ENCODE results near the gene MAGIX. TPM values are rescaled to one million over a fixed set of nuclear protein-coding genes. Genes with fewer than 3 reads are reported as not detected.
"Not testable (repeated sequence)": the region's sequence is repeated elsewhere in the genome, so short reads cannot be mapped to it uniquely, and the experiment has no call there.

Gene MAGIX
- total and polyA plus RNA-seq, 2 of the 4 experiments (the other 2 are of a cell fraction), result 0.72 to 1.1 TPM

DNA sequence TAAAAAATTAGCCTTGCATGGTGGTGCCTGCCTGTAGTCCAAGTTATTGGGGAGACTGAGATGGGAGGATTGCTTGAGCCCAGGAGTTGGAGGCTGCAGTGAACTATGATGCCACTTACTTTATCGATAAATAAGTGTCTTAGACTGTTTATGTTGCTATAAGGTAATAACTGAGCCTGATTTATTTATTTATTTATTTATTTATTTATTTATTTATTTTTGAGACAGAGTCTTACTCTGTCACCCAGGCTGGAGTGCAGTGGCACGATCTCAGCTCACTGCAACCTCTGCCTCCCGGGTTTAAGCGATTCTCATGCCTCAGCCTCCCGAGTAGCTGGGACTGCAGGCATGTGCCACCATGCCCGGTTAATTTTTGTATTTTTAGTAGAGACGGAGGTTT is 30.3 kb upstream of the MAGIX start:
- H3K56ac ChIP-seq (ENCODE audit: extremely low read depth, insufficient read depth, low read length); DNase-seq; H4K5ac ChIP-seq (ENCODE audit: low read depth, low read length); H3K9ac ChIP-seq (ENCODE audit: low read depth, low read length); H2BK20ac ChIP-seq (ENCODE audit: low read depth, low read length); H2BK15ac ChIP-seq (ENCODE audit: low read depth, low read length); H2AK5ac ChIP-seq (ENCODE audit: low read depth, low read length); H3K27ac ChIP-seq (ENCODE audit: insufficient read depth, low read length); H2AK9ac ChIP-seq (replicated peaks; ENCODE audit: low read depth, low read length, poor library complexity); H3K14ac ChIP-seq (replicated peaks; ENCODE audit: low read depth, low read length); H2AFZ ChIP-seq (replicated peaks; ENCODE audit: low read length, poor library complexity); H3K4me2 ChIP-seq (ENCODE audit: low read depth, low read length); H2BK120ac ChIP-seq (ENCODE audit: low read depth, low read length); BruUV-seq (replicated peaks); H4K8ac ChIP-seq (ENCODE audit: low read depth in 2 of 2, low read length in 2 of 2); ATAC-seq (ENCODE audit: low read depth); intact Hi-C loops (cut with micrococcal nuclease); H4K20me1 ChIP-seq (ENCODE audit: insufficient read depth, low read length); H3K4me1 ChIP-seq (ENCODE audit: control insufficient read depth, insufficient read depth, low read length); H3K18ac ChIP-seq (ENCODE audit: low read depth, low read length); H3K79me1 ChIP-seq (ENCODE audit: low read depth in 1 of 2, low read length in 2 of 2); POLR2A ChIA-PET (ENCODE audit: unreplicated experiment); CTCF ChIA-PET; H3K27me3 ChIP-seq (ENCODE audit: control insufficient read depth, insufficient read depth, low read length); H3K23ac ChIP-seq (ENCODE audit: low read depth, low read length); H3K4me3 ChIP-seq (ENCODE audit: insufficient read depth, low read depth, low read length); H3K9me1 ChIP-seq (ENCODE audit: insufficient read depth, low read length); H4K91ac ChIP-seq (ENCODE audit: insufficient read depth, low read depth, low read length); H3K9me3 ChIP-seq (ENCODE audit: control insufficient read depth, insufficient read depth, low read length); H2BK5ac ChIP-seq (ENCODE audit: low read depth, low read length, poor library complexity, severe bottlenecking); in situ Hi-C loops (cut with MboI; ENCODE audit: low sequenced_read_pairs); H3K4ac ChIP-seq (ENCODE audit: low read depth, low read length); dilution Hi-C loops (cut with HindIII; ENCODE audit: low sequenced_read_pairs, unreplicated experiment); H3K36me3 ChIP-seq (ENCODE audit: control insufficient read depth, insufficient read depth, low read length): not testable (repeated sequence)
- no CpG with 5 or more reads among the region's 7 CpGs for WGBS, 2 experiments (ENCODE audit: extremely low coverage in 2 of 2, insufficient read length in 1 of 2)
